Endodermal cell (in vitro differentiated cells): ENCODE results near the gene GRAMD2B. TPM values are rescaled to one million over a fixed set of nuclear protein-coding genes. Genes with fewer than 3 reads are reported as not detected.

Experiments
- DNase-seq: peaks from one replicate; pipeline ENCODE4 v3.0.0-alpha.2; 2017
- H3K27ac ChIP-seq: 2 replicates; pipeline ENCODE4 v1.5.1; 2013; ENCODE audit warnings: mild to moderate bottlenecking, low read depth, low read length, moderate library complexity
- H3K27me3 ChIP-seq: 2 replicates; pipeline ENCODE4 v1.6.1; 2013; ENCODE audit warnings: mild to moderate bottlenecking, low read length, moderate library complexity; ENCODE audit not compliant: insufficient read depth, control insufficient read depth, poor library complexity, severe bottlenecking
- H3K36me3 ChIP-seq: 2 replicates; pipeline ENCODE4 v1.7.0; 2013; ENCODE audit warnings: mild to moderate bottlenecking, low read length, moderate library complexity; ENCODE audit not compliant: control insufficient read depth, insufficient read depth
- H3K4me1 ChIP-seq: one replicate; pipeline ENCODE4 v1.7.0; 2013; ENCODE audit warnings: low read length; ENCODE audit not compliant: control insufficient read depth, insufficient read depth
- H3K4me3 ChIP-seq: 2 replicates; pipeline ENCODE4 v1.5.1; 2013; ENCODE audit warnings: mild to moderate bottlenecking, low read length, moderate library complexity
- H3K9ac ChIP-seq: 2 replicates; pipeline ENCODE4 v1.6.1; 2013; ENCODE audit warnings: mild to moderate bottlenecking, low read length, moderate library complexity; ENCODE audit not compliant: poor library complexity, severe bottlenecking; ENCODE audit errors: extremely low read depth
- H3K9me3 ChIP-seq: 2 replicates; pipeline ENCODE4 v1.6.1; 2013; ENCODE audit warnings: mild to moderate bottlenecking, low read length, moderate library complexity; ENCODE audit not compliant: control insufficient read depth
- H3K27ac Mint-ChIP-seq: 2 replicates; pipeline ENCODE4 v1.8.0; 2020; ENCODE audit warnings: mixed read lengths
- H3K27me3 Mint-ChIP-seq: 2 replicates; pipeline ENCODE4 v1.8.0; 2021; ENCODE audit warnings: mild to moderate bottlenecking, mixed read lengths; ENCODE audit not compliant: insufficient read depth
- H3K36me3 Mint-ChIP-seq: 2 replicates; pipeline ENCODE4 v1.8.0; 2020; ENCODE audit warnings: low read depth, mixed read lengths
- H3K4me1 Mint-ChIP-seq: 2 replicates; pipeline ENCODE4 v1.8.0; 2020; ENCODE audit warnings: mixed read lengths
- H3K4me3 Mint-ChIP-seq: 2 replicates; pipeline ENCODE4 v1.8.0; 2020; ENCODE audit warnings: mild to moderate bottlenecking, moderate library complexity, mixed read lengths
- H3K9me3 Mint-ChIP-seq: 2 replicates; pipeline ENCODE4 v1.8.0; 2020; ENCODE audit warnings: mild to moderate bottlenecking, mixed read lengths
- CTCF ChIP-seq: fragments of 200-600 bp; sonication (generic); conservative IDR thresholded peaks from 2 replicates; pipeline ENCODE4 v1.5.0; 2021; ENCODE audit warnings: antibody characterized with exemption, mild to moderate bottlenecking
- WGBS, 2 experiments: methylation state at CpG; one replicate each; pipeline versions ENCODE4 v1.1.5 to v1.1.7; 2013; ENCODE audit warnings: missing lambda C conversion rate in 2 of 2, mixed read lengths in 1 of 2; ENCODE audit not compliant: insufficient coverage in 1 of 2, insufficient read length in 1 of 2; 5-methylcytosine and 5-hydroxymethylcytosine counted together
- total RNA-seq, 2 donors: library from RNA; stranded (reverse); fragmentation: NEBNext Ultra II Directional in 1 of 2; extraction: Animal tissue kit (Norgen Biotek cat#: 25700) in 1 of 2; gene quantifications; 2 replicates in 1 of 2; 3 replicates in 1 of 2; pipeline ENCODE4 v1.2.1, GENCODE V29; 2021

Gene GRAMD2B
- total RNA-seq, 2 donors from 2014 or later: 8.4 to 11.1 TPM

- Mint-ChIP-seq H3K27ac (no peak overlapping the region), H3K36me3 (no peaks in the 10 kb centered on the region), H3K27me3 (no peaks in the 10 kb centered on the region), H3K4me1 (peaks cover 3% of the 10 kb centered on the region), H3K4me3 (no peak overlapping the region), H3K9me3 (no peaks in the 10 kb centered on the region)
- Histone ChIP-seq H3K27ac (no peak overlapping the region), H3K9ac (no peak overlapping the region), H3K36me3 (no peaks in the 10 kb centered on the region), H3K4me3 (no peak overlapping the region), H3K4me1 (no peaks in the 10 kb centered on the region), H3K9me3 (no peaks in the 10 kb centered on the region), H3K27me3 (no peaks in the 10 kb centered on the region)
- peak; percentile 85 for TF ChIP-seq CTCF
- WGBS, 2 experiments: 88 to 100% methylated on average over 3 of the region's 3 CpGs
- peak; percentile 56 for DNase-seq
Measured at GRCh38 chr5:126499853-126500342, 76.7 kb downstream of the GRAMD2B start.

GRCh38 chr5:126501448-126501847 is 78.2 kb downstream of the GRAMD2B start:
- Histone ChIP-seq H3K4me1 (no peaks in the 10 kb centered on the region), H3K27me3 (no peaks in the 10 kb centered on the region), H3K4me3 (no peak overlapping the region), H3K9me3 (no peaks in the 10 kb centered on the region), H3K36me3 (no peaks in the 10 kb centered on the region), H3K9ac (no peak overlapping the region), H3K27ac (no peak overlapping the region)
- DNase-seq: no peak
- Mint-ChIP-seq H3K36me3 (no peaks in the 10 kb centered on the region), H3K4me1 (peaks cover 3% of the 10 kb centered on the region), H3K4me3 (no peak overlapping the region), H3K27ac (no peak overlapping the region), H3K9me3 (no peaks in the 10 kb centered on the region), H3K27me3 (no peaks in the 10 kb centered on the region)
- no peak for TF ChIP-seq CTCF
- 88 to 89% methylated on average over 8 to 10 of the region's 10 CpGs for WGBS, 2 experiments

DNA sequence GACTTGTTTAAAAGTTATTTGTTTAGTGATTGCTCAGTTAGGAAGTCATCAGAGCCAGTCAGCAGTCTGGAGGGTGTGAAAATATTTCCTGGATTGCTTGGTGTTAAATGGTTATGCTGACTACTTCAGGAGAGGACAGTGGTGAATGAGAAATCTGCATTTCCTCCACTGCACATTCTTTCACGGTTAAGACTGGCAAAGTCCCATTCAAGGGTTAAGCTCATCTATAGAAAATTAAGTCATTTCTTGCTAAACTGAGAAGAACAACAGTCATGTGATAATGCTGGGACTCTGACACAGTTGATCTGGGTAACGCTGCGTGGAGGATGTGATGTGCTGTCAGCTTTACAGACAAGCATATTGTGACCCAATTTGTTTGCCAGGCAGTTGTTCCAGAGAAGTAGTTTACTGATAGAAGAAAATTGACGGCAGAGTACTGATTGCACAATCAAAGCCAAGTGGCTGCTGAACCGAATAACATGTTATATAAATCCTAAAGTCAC is 80.4 kb downstream of the GRAMD2B start:
- Mint-ChIP-seq H3K4me3 (no peak overlapping the region), H3K4me1 (peaks cover 3% of the 10 kb centered on the region), H3K27me3 (no peaks in the 10 kb centered on the region), H3K9me3 (no peaks in the 10 kb centered on the region), H3K27ac (no peak overlapping the region), H3K36me3 (no peaks in the 10 kb centered on the region)
- no peak overlapping the region for H3K4me3 ChIP-seq
- H3K9ac ChIP-seq: no peak overlapping the region
- H3K36me3 ChIP-seq: no peaks in the 10 kb centered on the region
- 75 to 80% methylated on average over 3 to 5 of the region's 5 CpGs for WGBS, 2 experiments
- H3K9me3 ChIP-seq: no peaks in the 10 kb centered on the region
- no peaks in the 10 kb centered on the region for H3K27me3 ChIP-seq
- no peak for DNase-seq
- H3K4me1 ChIP-seq: no peaks in the 10 kb centered on the region
- TF ChIP-seq CTCF: no peak
- no peak overlapping the region for H3K27ac ChIP-seq
